Esophagus squamous epithelium (tissue), 4 donors: ENCODE results near the gene EDAR.

Experiments used
- CTCF ChIP-seq, 6 experiments: fragments of 450-650 bp in 4 of 6; fragments of 200-600 bp in 2 of 6; sonication (generic) in 2 of 6; IDR thresholded peaks; one replicate each; pipeline ENCODE4 v1.5.1; 2016 to 2019; ENCODE audit warnings: antibody characterized with exemption in 6 of 6, mild to moderate bottlenecking in 4 of 6, moderate library complexity in 4 of 6
- POLR2A ChIP-seq, 4 donors: fragments of 450-650 bp; IDR thresholded peaks; one replicate each; pipeline ENCODE4 v1.6.1; 2017; ENCODE audit warnings: antibody characterized with exemption in 4 of 4, mild to moderate bottlenecking in 4 of 4, moderate library complexity in 3 of 4

- TF ChIP-seq CTCF (IDR thresholded peaks at IDR 0.05) (no peak), POLR2A (IDR thresholded peaks at IDR 0.05) (no peak)
These were observed 11.7 kb upstream of the EDAR start for GRCh38 chr2:109000738-109001137.
